SH-SY5Y (cell line): ENCODE results near the gene STXBP4.

Experiments used
- GATA2 ChIP-seq: IDR thresholded peaks from 2 replicates; pipeline ENCODE4 v1.6.1; 2011; ENCODE audit warnings: mild to moderate bottlenecking, low read depth, low read length
- GATA3 ChIP-seq: IDR thresholded peaks from 2 replicates; pipeline ENCODE4 v1.6.1; 2011; ENCODE audit warnings: low read depth, mild to moderate bottlenecking, low read length, moderate library complexity

DNA sequence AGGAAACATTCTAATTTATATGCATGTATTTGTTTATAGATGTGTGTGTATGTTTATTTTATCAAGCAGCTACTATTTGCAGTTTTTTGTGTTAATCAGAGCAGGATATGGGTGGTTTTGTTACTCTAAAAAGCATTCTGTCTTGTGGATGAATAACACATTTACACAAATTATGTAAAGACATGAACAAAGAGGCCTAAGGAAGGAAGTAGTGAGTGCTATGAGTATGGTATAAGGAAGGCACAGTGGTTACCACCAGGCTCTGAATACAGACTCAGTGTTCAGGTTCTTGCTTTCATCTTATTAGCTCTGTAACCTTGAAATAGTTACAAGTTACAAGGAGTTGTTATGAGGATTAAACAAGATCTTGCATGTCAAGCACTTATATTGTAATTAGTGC is 33.9 kb downstream of the STXBP4 start:
- no peak for TF ChIP-seq GATA3
- no peak for TF ChIP-seq GATA2
